Rectal smooth muscle tissue (tissue), 1 donor: ENCODE data around the gene FOXP1.

Experiments
- H3K27ac ChIP-seq: one replicate; pipeline ENCODE4 v1.7.0; 2013; ENCODE audit warnings: low read depth, low read length, inconsistent platforms
- H3K27me3 ChIP-seq: one replicate; pipeline ENCODE4 v1.7.0; 2013; ENCODE audit warnings: low read length; ENCODE audit not compliant: control insufficient read depth, insufficient read depth
- H3K36me3 ChIP-seq: one replicate; pipeline ENCODE4 v1.7.0; 2013; ENCODE audit warnings: low read length; ENCODE audit not compliant: control insufficient read depth, insufficient read depth
- H3K4me1 ChIP-seq: one replicate; pipeline ENCODE4 v1.7.0; 2013; ENCODE audit warnings: low read length; ENCODE audit not compliant: control insufficient read depth, insufficient read depth
- H3K4me3 ChIP-seq: one replicate; pipeline ENCODE4 v1.7.0; 2013; ENCODE audit warnings: low read length
- H3K9ac ChIP-seq: one replicate; pipeline ENCODE4 v1.7.0; 2013; ENCODE audit warnings: low read length

Gene FOXP1

DNA sequence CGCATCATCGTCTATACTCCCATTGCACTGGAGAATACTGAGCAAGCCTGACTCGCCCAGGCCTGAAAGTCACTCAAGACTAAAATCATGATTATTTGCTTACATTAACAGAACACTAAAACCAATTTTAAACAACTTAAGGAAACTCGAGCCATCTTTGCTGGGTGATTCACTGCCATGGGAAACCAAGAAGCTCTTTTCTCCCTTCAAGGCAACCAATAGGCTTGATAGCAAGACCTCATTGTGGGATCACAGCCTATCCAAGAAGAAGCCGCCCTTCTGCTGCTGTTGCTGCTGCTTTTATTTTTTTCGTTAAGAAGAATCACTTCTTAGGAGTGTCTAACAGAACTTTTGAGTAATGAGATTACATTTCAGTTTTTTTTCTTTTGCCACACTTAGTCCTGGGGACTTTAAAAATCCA is 479.4 kb downstream of the FOXP1 start:
- Histone ChIP-seq H3K4me3 (no peak overlapping the region), H3K27me3 (no peaks in the 10 kb centered on the region), H3K27ac (peak overlapping the region; percentile 30), H3K36me3 (no peaks in the 10 kb centered on the region), H3K9ac (no peak overlapping the region), H3K4me1 (peaks cover 60% of the 10 kb centered on the region)

DNA sequence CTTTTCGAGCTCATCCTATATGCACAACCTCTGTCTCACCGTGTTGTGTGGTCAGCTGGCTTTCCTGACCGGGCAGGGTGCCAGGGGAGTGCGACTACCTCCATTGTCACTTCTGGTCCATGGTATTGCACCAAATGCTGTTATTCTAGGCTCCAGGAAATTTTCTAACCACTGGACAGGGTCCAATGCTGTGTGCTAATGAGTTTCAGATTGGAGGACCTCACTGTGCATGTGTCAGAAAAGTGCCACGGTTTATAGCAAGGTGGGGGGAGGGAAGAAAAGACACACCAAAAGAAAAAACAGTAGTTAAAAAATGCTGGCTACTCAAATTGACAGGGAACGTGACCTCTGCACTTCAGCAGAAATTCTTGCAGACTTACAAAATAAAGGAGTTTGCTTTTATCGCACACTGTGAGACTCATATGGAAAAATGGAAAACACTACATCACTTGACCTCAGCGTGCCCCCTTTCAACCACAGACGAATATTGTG is 480.1 kb downstream of the FOXP1 start:
- no peaks in the 10 kb centered on the region for H3K27me3 ChIP-seq
- H3K9ac ChIP-seq, result no peak overlapping the region
- no peak overlapping the region for H3K4me3 ChIP-seq
- H3K27ac ChIP-seq, result no peak overlapping the region
- peaks cover 56% of the 10 kb centered on the region for H3K4me1 ChIP-seq
- H3K36me3 ChIP-seq, result no peaks in the 10 kb centered on the region

DNA sequence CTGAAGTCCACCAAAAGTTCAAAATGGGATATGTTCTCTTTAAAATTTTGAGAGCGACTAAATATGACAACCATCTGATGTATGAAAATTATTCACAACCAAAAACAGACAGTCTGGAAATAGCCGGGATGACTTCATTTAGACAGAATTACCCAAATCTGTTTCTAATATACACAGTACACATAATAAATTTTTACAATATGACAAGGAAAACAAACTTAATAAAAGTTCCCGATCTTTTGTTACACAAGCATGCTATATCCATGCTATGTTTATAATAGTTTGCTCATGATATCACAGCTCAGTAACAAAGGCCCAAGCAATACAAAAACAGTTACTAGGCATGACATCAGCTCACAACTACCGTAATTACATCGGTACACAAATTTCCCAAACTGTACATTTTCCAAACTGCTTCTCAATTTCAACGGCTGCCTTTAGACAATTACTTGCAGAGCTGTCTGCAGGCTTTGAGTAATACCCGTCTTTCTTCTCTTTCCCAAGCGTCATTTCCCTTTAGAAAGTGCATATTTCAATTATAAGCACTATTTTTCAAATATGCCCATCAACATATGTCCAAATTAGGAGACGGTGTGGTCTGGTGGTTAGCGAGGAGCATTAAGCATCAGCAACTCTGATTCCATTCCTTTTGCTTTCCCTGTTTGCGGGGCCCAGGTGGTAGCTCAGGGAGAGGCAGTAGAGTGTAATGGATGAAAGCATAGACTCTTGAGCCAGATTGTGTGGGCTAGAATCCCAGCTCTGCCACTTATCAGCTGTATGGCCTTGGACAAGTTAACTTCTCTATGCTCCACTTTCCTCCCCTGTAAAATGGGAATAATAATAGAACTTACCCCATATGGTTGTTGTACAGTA is 481.2 kb downstream of the FOXP1 start:
- Histone ChIP-seq H3K27ac (peak overlapping the region; percentile 83), H3K4me1 (peaks cover 50% of the 10 kb centered on the region), H3K4me3 (peak overlapping the region; percentile 52), H3K27me3 (no peaks in the 10 kb centered on the region), H3K36me3 (no peaks in the 10 kb centered on the region), H3K9ac (peak overlapping the region; percentile 39)

DNA sequence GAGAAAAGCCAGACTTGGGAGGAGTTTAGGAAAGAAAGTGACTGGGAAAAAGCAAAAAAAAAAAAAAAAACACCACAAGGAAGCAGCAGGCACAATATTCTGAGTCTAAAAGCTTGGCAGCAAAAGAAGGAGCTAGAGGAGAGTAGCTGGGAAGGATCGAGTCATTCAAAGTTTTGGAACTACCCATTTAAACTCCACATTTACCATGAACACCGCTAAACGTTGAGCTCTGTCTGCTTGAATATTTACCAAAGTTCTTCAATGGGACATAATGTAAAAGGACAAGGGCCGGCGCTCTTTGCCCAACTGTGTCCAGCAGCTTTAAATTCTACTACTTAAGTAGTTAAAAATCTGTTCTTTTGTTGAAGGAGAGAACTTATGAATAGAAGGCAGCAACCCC is 481.9 kb downstream of the FOXP1 start:
- Histone ChIP-seq H3K27me3 (no peaks in the 10 kb centered on the region), H3K4me3 (no peak overlapping the region), H3K4me1 (peaks cover 46% of the 10 kb centered on the region), H3K27ac (peak overlapping the region; percentile 83), H3K9ac (no peak overlapping the region), H3K36me3 (no peaks in the 10 kb centered on the region)

DNA sequence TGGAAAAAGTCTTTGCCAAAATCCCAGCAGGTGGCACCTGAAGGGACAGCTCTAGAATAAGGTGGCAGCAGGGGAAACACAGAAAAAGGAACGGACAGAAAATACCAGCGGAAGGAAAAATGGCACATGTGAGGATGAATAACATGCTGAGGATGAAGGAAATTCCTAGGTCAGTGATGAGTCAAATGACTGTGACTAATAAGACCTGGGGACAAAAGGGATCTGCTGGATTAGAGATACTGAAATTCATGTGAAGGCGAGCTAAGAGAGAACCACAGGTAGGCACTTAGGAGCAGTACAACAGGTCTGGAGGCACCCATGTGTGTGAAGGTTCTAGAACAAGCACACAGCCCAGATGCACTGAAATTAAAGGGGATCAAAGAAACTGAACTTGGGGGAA is 482.5 kb downstream of the FOXP1 start:
- Histone ChIP-seq H3K27me3 (no peaks in the 10 kb centered on the region), H3K4me3 (no peak overlapping the region), H3K36me3 (no peaks in the 10 kb centered on the region), H3K4me1 (peaks cover 46% of the 10 kb centered on the region), H3K9ac (no peak overlapping the region), H3K27ac (peak overlapping the region; percentile 83)

DNA sequence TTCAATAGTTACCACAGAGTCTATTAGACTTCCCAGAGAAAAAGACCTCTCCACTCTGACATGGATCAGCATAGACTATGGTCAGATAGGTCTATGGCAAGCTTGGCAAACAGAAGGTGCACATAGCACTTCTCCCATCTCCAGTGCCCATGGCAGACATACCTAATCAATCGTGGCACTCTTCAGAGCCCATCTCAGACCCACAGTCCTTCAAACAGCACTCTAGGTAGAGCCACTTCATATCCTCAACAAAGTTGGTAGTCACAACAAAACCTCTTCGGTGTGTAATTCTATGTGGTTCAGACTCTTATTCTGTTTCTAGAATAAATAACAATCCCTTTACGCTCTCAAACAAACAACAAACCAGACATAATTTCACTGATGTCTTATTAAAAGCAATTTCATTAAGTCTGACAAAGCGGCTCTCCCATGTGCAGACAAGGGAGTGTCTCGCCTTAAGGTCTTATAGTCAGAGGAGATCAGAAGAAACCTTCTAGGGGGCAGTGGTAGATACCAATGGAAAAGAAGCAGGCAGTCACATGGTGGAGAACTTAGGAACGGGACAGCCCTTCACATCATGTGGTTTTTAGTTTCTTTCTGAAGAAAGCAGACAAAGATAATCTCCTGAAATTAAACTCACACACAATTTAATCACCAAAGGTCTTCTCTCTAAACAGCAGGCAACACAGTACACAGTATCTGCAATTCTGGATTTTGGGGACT is 483.4 kb downstream of the FOXP1 start:
- Histone ChIP-seq H3K27me3 (no peaks in the 10 kb centered on the region), H3K27ac (peak overlapping the region; percentile 83), H3K4me1 (peaks cover 46% of the 10 kb centered on the region), H3K36me3 (no peaks in the 10 kb centered on the region), H3K9ac (no peak overlapping the region), H3K4me3 (no peak overlapping the region)

DNA sequence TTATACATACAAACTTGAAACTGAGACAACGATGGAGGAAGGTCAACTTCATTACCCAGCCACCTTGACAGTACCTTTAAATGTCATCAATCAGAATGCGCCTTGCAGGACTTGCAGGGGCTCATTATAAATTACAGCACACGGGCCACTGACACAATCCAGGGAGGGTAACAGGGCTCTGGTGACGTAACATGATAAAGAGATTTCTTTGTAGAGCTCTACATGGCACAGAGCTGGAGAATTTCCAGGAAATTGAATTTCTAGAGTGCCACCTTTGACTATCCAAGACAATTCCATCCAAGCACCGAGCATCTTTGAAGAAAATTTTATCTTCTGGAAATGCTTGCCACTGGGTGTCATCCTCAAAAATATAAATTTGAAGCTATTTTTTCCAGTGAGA is 486.0 kb downstream of the FOXP1 start:
- Histone ChIP-seq H3K36me3 (no peaks in the 10 kb centered on the region), H3K27me3 (no peaks in the 10 kb centered on the region), H3K9ac (no peak overlapping the region), H3K4me1 (peaks cover 30% of the 10 kb centered on the region), H3K4me3 (no peak overlapping the region), H3K27ac (no peak overlapping the region)

DNA sequence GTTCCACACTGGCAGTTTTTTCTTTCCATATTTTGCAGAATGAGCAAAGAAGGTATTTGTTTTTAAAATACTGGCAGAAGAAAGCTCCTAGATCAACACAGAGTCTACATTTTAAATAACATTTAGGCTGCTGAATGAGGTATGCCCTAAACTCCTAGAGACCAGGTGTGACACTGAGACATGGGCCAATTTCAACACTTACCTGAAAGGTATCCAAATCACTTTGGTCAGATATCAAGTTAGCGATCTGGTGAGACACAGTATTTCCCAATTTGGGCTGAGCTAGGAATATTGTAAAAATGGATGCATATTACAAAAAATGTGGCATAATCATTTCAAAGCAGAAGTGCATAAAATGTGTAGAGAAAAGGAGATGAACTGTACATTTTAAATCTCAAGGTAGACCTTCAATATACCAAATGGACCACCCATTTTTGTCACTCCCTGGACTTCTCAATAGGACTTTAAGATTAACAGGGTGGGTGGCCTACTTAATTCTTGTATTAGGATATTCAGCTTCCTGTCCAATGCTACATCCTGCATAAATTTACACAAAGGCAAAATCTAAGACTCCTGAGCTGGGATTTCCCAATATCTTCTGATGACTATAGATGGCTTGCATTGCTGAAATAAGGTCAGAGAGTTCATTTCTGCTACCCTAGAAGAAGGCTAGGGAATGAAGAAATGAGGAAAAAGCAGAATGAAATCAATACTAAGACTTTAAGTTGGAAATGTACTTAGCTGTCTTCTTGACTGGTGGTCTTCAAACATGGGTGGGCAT is 487.8 kb downstream of the FOXP1 start:
- no peaks in the 10 kb centered on the region for H3K36me3 ChIP-seq
- H3K27ac ChIP-seq, result no peak overlapping the region
- H3K9ac ChIP-seq, result no peak overlapping the region
- H3K27me3 ChIP-seq, result no peaks in the 10 kb centered on the region
- peaks cover 12% of the 10 kb centered on the region for H3K4me1 ChIP-seq
- no peak overlapping the region for H3K4me3 ChIP-seq

DNA sequence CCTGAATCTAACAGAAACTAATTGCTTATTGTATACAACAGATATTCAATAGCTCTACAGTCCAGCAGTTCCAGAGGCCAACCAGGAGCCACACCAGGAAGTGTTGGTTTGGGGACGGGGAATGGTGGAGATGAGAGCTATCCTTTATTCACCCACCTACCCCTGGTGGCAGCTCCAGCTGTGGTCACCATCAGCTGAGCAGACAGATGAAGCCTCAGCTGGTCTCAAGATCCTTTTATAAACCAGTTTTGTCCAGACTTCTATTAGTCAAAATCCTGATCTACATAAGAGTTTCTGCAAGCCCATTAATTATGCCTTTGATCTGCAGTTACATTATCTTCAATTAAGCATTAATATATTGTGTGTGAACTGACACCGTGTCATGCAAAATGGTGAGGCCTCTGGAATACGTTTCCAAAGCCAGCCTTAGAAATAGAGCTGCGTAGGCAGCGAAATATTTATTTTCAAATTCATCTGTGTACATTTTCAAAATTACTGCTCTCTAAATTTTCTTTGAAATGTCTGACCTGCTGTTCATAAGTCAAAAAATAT is 488.8 kb downstream of the FOXP1 start:
- Histone ChIP-seq H3K4me3 (no peak overlapping the region), H3K27ac (no peak overlapping the region), H3K36me3 (no peaks in the 10 kb centered on the region), H3K27me3 (no peaks in the 10 kb centered on the region), H3K9ac (no peak overlapping the region), H3K4me1 (peaks cover 5% of the 10 kb centered on the region)

DNA sequence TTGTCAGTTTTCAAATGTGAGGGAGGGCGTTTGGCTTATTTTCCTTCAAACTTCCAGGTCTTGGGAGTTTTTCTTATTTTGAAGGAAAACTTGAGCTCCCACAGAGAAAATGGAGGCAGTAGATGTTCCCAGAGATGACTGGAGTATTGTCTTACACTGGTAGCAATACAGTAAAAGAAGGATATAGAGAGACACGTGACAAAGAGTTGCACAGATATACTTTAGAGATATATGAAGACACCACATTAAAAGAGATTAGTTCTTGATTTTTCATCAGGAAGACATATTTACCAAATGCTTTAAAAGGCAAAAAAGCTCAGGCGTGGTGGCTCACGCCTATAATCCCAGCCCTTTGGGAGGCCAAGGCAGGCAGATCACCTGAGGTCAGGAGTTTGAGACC is 490.9 kb downstream of the FOXP1 start:
- Histone ChIP-seq H3K4me3 (no peak overlapping the region), H3K27ac (no peak overlapping the region), H3K36me3 (no peaks in the 10 kb centered on the region), H3K4me1 (no peaks in the 10 kb centered on the region), H3K27me3 (no peaks in the 10 kb centered on the region), H3K9ac (no peak overlapping the region)

DNA sequence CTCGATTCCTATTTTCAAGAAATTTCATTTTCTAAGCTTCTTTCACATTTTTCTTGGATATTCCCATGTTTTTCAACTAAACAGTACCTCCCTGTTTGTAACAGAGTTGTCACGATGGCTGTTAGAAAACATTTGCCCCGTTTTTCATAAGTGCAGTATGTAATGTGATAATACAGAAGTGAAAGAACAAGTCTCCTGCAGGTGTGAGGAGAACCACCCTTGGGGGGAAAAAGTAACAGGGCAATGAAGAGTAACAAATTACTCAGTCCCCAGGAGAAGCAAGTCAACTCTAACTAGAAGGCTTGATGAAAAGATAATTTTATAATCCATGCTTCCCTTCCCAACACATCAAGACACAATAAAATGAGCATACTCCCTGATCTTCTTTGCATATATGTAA is 493.3 kb downstream of the FOXP1 start:
- Histone ChIP-seq H3K27me3 (no peaks in the 10 kb centered on the region), H3K27ac (no peak overlapping the region), H3K9ac (no peak overlapping the region), H3K36me3 (no peaks in the 10 kb centered on the region), H3K4me3 (no peak overlapping the region), H3K4me1 (no peaks in the 10 kb centered on the region)

DNA sequence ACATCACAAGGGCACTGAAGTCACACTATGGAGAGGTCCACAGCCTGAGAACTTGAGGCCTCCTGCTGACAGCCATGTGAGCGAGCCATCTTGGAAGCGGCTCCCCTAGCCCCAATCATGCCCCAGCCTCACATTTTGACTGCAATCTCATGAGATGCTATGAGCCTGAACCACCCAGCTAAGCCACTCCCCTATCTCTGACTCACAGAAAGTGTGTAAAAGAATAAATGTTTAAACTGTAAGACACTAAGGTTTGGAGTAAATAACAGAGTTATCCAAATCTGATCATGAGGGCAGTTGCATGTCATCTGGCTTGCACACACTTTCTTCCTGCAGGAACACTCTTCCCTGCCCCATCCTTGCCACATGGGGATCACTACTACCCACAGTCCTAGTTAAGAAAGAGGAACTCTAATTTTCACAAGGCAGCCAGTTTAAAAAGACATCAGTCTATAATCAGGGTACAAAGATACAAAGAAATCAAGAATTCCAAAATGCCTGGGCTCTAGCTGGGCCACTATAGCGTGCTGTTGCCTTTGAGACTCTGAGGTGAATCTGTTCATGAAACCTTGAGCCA is 494.2 kb downstream of the FOXP1 start:
- no peaks in the 10 kb centered on the region for H3K36me3 ChIP-seq
- no peak overlapping the region for H3K9ac ChIP-seq
- no peak overlapping the region for H3K27ac ChIP-seq
- H3K4me3 ChIP-seq, result no peak overlapping the region
- no peaks in the 10 kb centered on the region for H3K4me1 ChIP-seq
- H3K27me3 ChIP-seq, result no peaks in the 10 kb centered on the region
